HEK293 (cell line): ENCODE results near the gene ERGIC1.

ENCODE experiments used
- CTCF ChIA-PET: fragments of 350-600 bp; formaldehyde crosslinking; extraction: SDS; loops from one replicate; lab custom pipeline; 2021; ENCODE audit warnings: antibody characterized with exemption; lab: Yijun Ruan, JAX
- POLR2A ChIA-PET: fragments of 300-600 bp; formaldehyde crosslinking; extraction: SDS; loops from one replicate; lab custom pipeline; 2020; ENCODE audit warnings: antibody characterized with exemption, inconsistent platforms; lab: Yijun Ruan, JAX
- H3K27ac ChIP-seq: fragments of 200-500 bp; sonication (Bioruptor generic); 2 replicates; pipeline ENCODE4 v1.5.1; 2014; ENCODE audit warnings: low read depth, low read length, control low read depth, inconsistent platforms; ENCODE audit errors: extremely low read depth
- H3K36me3 ChIP-seq, 2 experiments: fragments of 200-500 bp in 1 of 2; sonication (Bioruptor generic) in 1 of 2; 1 replicate in 1 of 2; 2 replicates in 1 of 2; pipeline ENCODE4 v1.5.1; 2014 to 2017; ENCODE audit warnings: inconsistent platforms in 2 of 2, low read length in 2 of 2; ENCODE audit not compliant: control insufficient read depth in 2 of 2, insufficient read depth in 1 of 2
- H3K4me1 ChIP-seq: fragments of 200-500 bp; sonication (Bioruptor generic); 2 replicates; pipeline ENCODE4 v1.5.1; 2014; ENCODE audit warnings: mild to moderate bottlenecking, low read length, inconsistent platforms; ENCODE audit not compliant: control insufficient read depth, insufficient read depth
- H3K4me3 ChIP-seq: 2 replicates; pipeline ENCODE4 v1.5.1; 2011; ENCODE audit warnings: low read depth, mild to moderate bottlenecking, control low read depth, low read length, moderate library complexity
- H3K9me3 ChIP-seq: fragments of 200-500 bp; sonication (Bioruptor generic); 2 replicates; pipeline ENCODE4 v1.5.1; 2014; ENCODE audit warnings: low read depth, low read length, inconsistent platforms; ENCODE audit not compliant: control insufficient read depth, insufficient read depth
- ATF2 ChIP-seq: fragments of 450-650 bp; formaldehyde crosslinking; IDR thresholded peaks from 2 replicates; pipeline ENCODE4 v1.5.1; 2016; ENCODE audit warnings: missing biosample characterization, missing genetic modification characterization, low read depth
- CTCF ChIP-seq: fragments of 450-650 bp; formaldehyde crosslinking; IDR thresholded peaks from 2 replicates; pipeline ENCODE4 v1.5.1; 2016; ENCODE audit warnings: missing biosample characterization, missing genetic modification characterization
- GLIS2 ChIP-seq: fragments of 450-650 bp; formaldehyde crosslinking; IDR thresholded peaks from 2 replicates; pipeline ENCODE4 v1.5.1; 2016; ENCODE audit warnings: missing biosample characterization, missing genetic modification characterization
- MYNN ChIP-seq: fragments of 450-650 bp; formaldehyde crosslinking; IDR thresholded peaks from 2 replicates; pipeline ENCODE4 v1.5.1; 2016; ENCODE audit warnings: missing biosample characterization, missing genetic modification characterization, borderline replicate concordance
- SCRT2 ChIP-seq: fragments of 450-650 bp; formaldehyde crosslinking; IDR thresholded peaks from 2 replicates; pipeline ENCODE4 v1.5.1; 2016; ENCODE audit warnings: missing biosample characterization, missing genetic modification characterization
- SP7 ChIP-seq: fragments of 450-650 bp; formaldehyde crosslinking; IDR thresholded peaks from 2 replicates; pipeline ENCODE4 v1.5.1; 2016; ENCODE audit warnings: missing biosample characterization, missing genetic modification characterization
- ZBTB17 ChIP-seq: fragments of 450-650 bp; formaldehyde crosslinking; IDR thresholded peaks from 2 replicates; pipeline ENCODE4 v1.5.1; 2016; ENCODE audit warnings: missing biosample characterization, missing genetic modification characterization
- ZFHX2 ChIP-seq: fragments of 450-650 bp; formaldehyde crosslinking; conservative IDR thresholded peaks from 2 replicates; pipeline ENCODE4 v1.5.1; 2016; ENCODE audit warnings: missing biosample characterization, missing genetic modification characterization
- ZFP69B ChIP-seq: fragments of 450-650 bp; formaldehyde crosslinking; IDR thresholded peaks from 2 replicates; pipeline ENCODE4 v1.5.1; 2016; ENCODE audit warnings: missing biosample characterization, missing genetic modification characterization
- ZIC2 ChIP-seq: fragments of 450-650 bp; formaldehyde crosslinking; IDR thresholded peaks from 2 replicates; pipeline ENCODE4 v1.5.1; 2016; ENCODE audit warnings: missing biosample characterization, missing genetic modification characterization
- ZNF121 ChIP-seq: fragments of 450-650 bp; formaldehyde crosslinking; IDR thresholded peaks from 2 replicates; pipeline ENCODE4 v1.5.1; 2016; ENCODE audit warnings: missing biosample characterization, missing genetic modification characterization
- ZNF133 ChIP-seq: fragments of 450-650 bp; formaldehyde crosslinking; IDR thresholded peaks from 2 replicates; pipeline ENCODE4 v1.5.1; 2016; ENCODE audit warnings: missing biosample characterization, missing genetic modification characterization
- ZNF521 ChIP-seq: fragments of 450-650 bp; formaldehyde crosslinking; IDR thresholded peaks from 2 replicates; pipeline ENCODE4 v1.5.1; 2017; ENCODE audit warnings: missing biosample characterization, mild to moderate bottlenecking, missing genetic modification characterization
- ZNF560 ChIP-seq: fragments of 450-650 bp; formaldehyde crosslinking; IDR thresholded peaks from 2 replicates; pipeline ENCODE4 v1.5.1; 2017; ENCODE audit warnings: missing biosample characterization, missing genetic modification characterization, borderline replicate concordance
- ZNF629 ChIP-seq: fragments of 450-650 bp; formaldehyde crosslinking; IDR thresholded peaks from 2 replicates; pipeline ENCODE4 v1.5.1; 2017; ENCODE audit warnings: missing biosample characterization, missing genetic modification characterization
- ZNF639 ChIP-seq: fragments of 450-650 bp; formaldehyde crosslinking; IDR thresholded peaks from 2 replicates; pipeline ENCODE4 v1.5.1; 2016; ENCODE audit warnings: missing biosample characterization, missing genetic modification characterization
- ZNF660 ChIP-seq: fragments of 450-650 bp; IDR thresholded peaks from 2 replicates; pipeline ENCODE4 v1.5.1; 2018; ENCODE audit warnings: missing biosample characterization, mild to moderate bottlenecking, missing genetic modification characterization
- ZSCAN30 ChIP-seq: fragments of 450-650 bp; IDR thresholded peaks from 2 replicates; pipeline ENCODE4 v1.5.1; 2018; ENCODE audit warnings: missing biosample characterization, mild to moderate bottlenecking, missing genetic modification characterization, moderate library complexity
- ZXDB ChIP-seq: fragments of 450-650 bp; formaldehyde crosslinking; IDR thresholded peaks from 2 replicates; pipeline ENCODE4 v1.5.1; 2016; ENCODE audit warnings: missing biosample characterization, missing genetic modification characterization
- TF ChIP-seq, protein P1 (sequence below): fragments of 450-650 bp; formaldehyde crosslinking; IDR thresholded peaks from 2 replicates; pipeline ENCODE4 v1.5.1; 2016; ENCODE audit warnings: missing biosample characterization, missing genetic modification characterization, borderline replicate concordance
- TF ChIP-seq, protein P2 (sequence below): fragments of 450-650 bp; formaldehyde crosslinking; IDR thresholded peaks from 2 replicates; pipeline ENCODE4 v1.5.1; 2017; ENCODE audit warnings: missing biosample characterization, missing genetic modification characterization
- TF ChIP-seq, protein P3 (sequence below): fragments of 450-650 bp; formaldehyde crosslinking; IDR thresholded peaks from 2 replicates; pipeline ENCODE4 v1.5.1; 2016; ENCODE audit warnings: missing biosample characterization, missing genetic modification characterization

Gene ERGIC1

GRCh38 chr5:172901012-172901780 is 67.1 kb downstream of the ERGIC1 start:
- Histone ChIP-seq H3K27ac (no peak overlapping the region), H3K4me1 (peaks cover 14% of the 10 kb centered on the region; the same call in 1 of the 2 replicates), H3K4me3 (no peak overlapping the region), H3K9me3 (no peaks in the 10 kb centered on the region), H3K36me3 (peaks cover 0 to 4% of the 10 kb centered on the region in 2 experiments; a peak in 1 of 3 replicates)
- CTCF ChIA-PET = interaction anchor here (0.6 to 2.5 kb wide), 5 partner anchors 32 to 188 kb away, joined by 3 to 12 read pairs (median 5); no protein-coding TSS in a partner anchor
- POLR2A ChIA-PET = interaction anchor here (0.9 to 6.1 kb wide), 2 partner anchors 131 to 134 kb away, joined by 3 to 89 read pairs; partner anchors contain the start of gene DUSP1
- TF ChIP-seq SP7 (tag by site-specific recombination) = peak; percentile 88
- TF ChIP-seq ATF2 (tag by site-specific recombination) = peak; percentile 83
- TF ChIP-seq ZXDB (tag by site-specific recombination) = 0 out of 2 replicates have a peak, but pooled peaks have one; percentile 24
- TF ChIP-seq ZFHX2 (tag by site-specific recombination) = peak; percentile 80
- peak; percentile 60; the same call in 1 of the 2 replicates for TF ChIP-seq ZFP69B (tag by site-specific recombination)
- 0 out of 2 replicates have a peak, but pooled peaks have one; percentile 13 for TF ChIP-seq ZBTB17 (tag by site-specific recombination)
- peak; percentile 93 for TF ChIP-seq ZIC2 (tag by site-specific recombination)
- TF ChIP-seq GLIS2 = peak; percentile 69
- TF ChIP-seq, protein P1, sequence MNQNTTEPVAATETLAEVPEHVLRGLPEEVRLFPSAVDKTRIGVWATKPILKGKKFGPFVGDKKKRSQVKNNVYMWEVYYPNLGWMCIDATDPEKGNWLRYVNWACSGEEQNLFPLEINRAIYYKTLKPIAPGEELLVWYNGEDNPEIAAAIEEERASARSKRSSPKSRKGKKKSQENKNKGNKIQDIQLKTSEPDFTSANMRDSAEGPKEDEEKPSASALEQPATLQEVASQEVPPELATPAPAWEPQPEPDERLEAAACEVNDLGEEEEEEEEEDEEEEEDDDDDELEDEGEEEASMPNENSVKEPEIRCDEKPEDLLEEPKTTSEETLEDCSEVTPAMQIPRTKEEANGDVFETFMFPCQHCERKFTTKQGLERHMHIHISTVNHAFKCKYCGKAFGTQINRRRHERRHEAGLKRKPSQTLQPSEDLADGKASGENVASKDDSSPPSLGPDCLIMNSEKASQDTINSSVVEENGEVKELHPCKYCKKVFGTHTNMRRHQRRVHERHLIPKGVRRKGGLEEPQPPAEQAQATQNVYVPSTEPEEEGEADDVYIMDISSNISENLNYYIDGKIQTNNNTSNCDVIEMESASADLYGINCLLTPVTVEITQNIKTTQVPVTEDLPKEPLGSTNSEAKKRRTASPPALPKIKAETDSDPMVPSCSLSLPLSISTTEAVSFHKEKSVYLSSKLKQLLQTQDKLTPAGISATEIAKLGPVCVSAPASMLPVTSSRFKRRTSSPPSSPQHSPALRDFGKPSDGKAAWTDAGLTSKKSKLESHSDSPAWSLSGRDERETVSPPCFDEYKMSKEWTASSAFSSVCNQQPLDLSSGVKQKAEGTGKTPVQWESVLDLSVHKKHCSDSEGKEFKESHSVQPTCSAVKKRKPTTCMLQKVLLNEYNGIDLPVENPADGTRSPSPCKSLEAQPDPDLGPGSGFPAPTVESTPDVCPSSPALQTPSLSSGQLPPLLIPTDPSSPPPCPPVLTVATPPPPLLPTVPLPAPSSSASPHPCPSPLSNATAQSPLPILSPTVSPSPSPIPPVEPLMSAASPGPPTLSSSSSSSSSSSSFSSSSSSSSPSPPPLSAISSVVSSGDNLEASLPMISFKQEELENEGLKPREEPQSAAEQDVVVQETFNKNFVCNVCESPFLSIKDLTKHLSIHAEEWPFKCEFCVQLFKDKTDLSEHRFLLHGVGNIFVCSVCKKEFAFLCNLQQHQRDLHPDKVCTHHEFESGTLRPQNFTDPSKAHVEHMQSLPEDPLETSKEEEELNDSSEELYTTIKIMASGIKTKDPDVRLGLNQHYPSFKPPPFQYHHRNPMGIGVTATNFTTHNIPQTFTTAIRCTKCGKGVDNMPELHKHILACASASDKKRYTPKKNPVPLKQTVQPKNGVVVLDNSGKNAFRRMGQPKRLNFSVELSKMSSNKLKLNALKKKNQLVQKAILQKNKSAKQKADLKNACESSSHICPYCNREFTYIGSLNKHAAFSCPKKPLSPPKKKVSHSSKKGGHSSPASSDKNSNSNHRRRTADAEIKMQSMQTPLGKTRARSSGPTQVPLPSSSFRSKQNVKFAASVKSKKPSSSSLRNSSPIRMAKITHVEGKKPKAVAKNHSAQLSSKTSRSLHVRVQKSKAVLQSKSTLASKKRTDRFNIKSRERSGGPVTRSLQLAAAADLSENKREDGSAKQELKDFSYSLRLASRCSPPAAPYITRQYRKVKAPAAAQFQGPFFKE (tag by site-specific recombination) = no peak
- TF ChIP-seq ZNF639 (tag by site-specific recombination) = peak; percentile 42; the same call in 1 of the 2 replicates
- TF ChIP-seq CTCF (tag by site-specific recombination) = no peak
- 0 out of 2 replicates have a peak, but pooled peaks have one; percentile 27 for TF ChIP-seq SCRT2 (tag by site-specific recombination)
- no peak for TF ChIP-seq ZNF521 (tag by site-specific recombination)
- peak; percentile 69; the same call in 1 of the 2 replicates for TF ChIP-seq ZSCAN30 (tag by site-specific recombination)
- peak; percentile 19; the same call in 1 of the 2 replicates for TF ChIP-seq ZNF133 (tag by site-specific recombination)
- peak; percentile 91 for TF ChIP-seq ZNF629 (tag by site-specific recombination)
- TF ChIP-seq ZNF560 = no peak
- TF ChIP-seq ZNF660 (tag by site-specific recombination) = peak; percentile 74
- no peak for TF ChIP-seq MYNN (tag by site-specific recombination)
- TF ChIP-seq, protein P2, sequence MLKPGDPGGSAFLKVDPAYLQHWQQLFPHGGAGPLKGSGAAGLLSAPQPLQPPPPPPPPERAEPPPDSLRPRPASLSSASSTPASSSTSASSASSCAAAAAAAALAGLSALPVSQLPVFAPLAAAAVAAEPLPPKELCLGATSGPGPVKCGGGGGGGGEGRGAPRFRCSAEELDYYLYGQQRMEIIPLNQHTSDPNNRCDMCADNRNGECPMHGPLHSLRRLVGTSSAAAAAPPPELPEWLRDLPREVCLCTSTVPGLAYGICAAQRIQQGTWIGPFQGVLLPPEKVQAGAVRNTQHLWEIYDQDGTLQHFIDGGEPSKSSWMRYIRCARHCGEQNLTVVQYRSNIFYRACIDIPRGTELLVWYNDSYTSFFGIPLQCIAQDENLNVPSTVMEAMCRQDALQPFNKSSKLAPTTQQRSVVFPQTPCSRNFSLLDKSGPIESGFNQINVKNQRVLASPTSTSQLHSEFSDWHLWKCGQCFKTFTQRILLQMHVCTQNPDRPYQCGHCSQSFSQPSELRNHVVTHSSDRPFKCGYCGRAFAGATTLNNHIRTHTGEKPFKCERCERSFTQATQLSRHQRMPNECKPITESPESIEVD = no peak
- no peak for TF ChIP-seq ZNF121 (tag by site-specific recombination)
- TF ChIP-seq, protein P3, sequence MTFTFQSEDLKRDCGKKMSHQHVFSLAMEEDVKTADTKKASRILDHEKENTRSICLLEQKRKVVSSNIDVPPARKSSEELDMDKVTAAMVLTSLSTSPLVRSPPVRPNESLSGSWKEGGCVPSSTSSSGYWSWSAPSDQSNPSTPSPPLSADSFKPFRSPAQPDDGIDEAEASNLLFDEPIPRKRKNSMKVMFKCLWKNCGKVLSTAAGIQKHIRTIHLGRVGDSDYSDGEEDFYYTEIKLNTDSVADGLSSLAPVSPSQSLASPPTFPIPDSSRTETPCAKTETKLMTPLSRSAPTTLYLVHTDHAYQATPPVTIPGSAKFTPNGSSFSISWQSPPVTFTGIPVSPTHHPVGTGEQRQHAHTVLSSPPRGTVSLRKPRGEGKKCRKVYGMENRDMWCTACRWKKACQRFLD (tag by site-specific recombination) = no peak
